Activated CD8-positive, alpha-beta T cell treated with anti-CD3 and anti-CD28 coated beads for 36 hours (primary cell): ENCODE data around the gene PRRG4. TPM values are rescaled to one million over a fixed set of nuclear protein-coding genes. Genes with fewer than 3 reads are reported as not detected.

ENCODE experiments used
- ATAC-seq: fragments of 200-7000 bp; cut with Tn5 transposase; one replicate; pipeline ENCODE4 v1.10.0; 2021; ENCODE audit warnings: mild to moderate bottlenecking, moderate library complexity
- CTCF ChIA-PET: fragments of 350-600 bp; sonication (Branson Sonifier 250); formaldehyde crosslinking; loops from one replicate; lab custom pipeline; 2021; ENCODE audit warnings: antibody characterized with exemption; lab: Charles Lee
- POLR2A ChIA-PET: fragments of 350-600 bp; sonication (Branson Sonifier 250); formaldehyde crosslinking; loops from one replicate; lab custom pipeline; 2021; ENCODE audit warnings: antibody characterized with exemption; lab: Charles Lee
- DNase-seq: peaks from one replicate; pipeline ENCODE4 v3.0.0-alpha.2; 2020
- H3K27ac Mint-ChIP-seq: one replicate; pipeline ENCODE4 v1.8.0; 2021; ENCODE audit warnings: mild to moderate bottlenecking, mixed read lengths
- H3K27me3 Mint-ChIP-seq: one replicate; pipeline ENCODE4 v1.8.0; 2021; ENCODE audit warnings: mixed read lengths
- H3K36me3 Mint-ChIP-seq: one replicate; pipeline ENCODE4 v1.8.0; 2021; ENCODE audit warnings: low read depth, mixed read lengths
- H3K4me1 Mint-ChIP-seq: one replicate; pipeline ENCODE4 v1.8.0; 2021; ENCODE audit warnings: low read depth, mixed read lengths
- H3K4me3 Mint-ChIP-seq: one replicate; pipeline ENCODE4 v1.8.0; 2021; ENCODE audit warnings: mild to moderate bottlenecking, moderate library complexity, mixed read lengths
- H3K9me3 Mint-ChIP-seq: one replicate; pipeline ENCODE4 v1.8.0; 2021; ENCODE audit warnings: mixed read lengths
- intact Hi-C: fragments of 100-400 bp; cut with micrococcal nuclease; formaldehyde crosslinking; loops from one replicate; pipeline ENCODE4 v1.10.0; 2022
- total RNA-seq, 2 experiments: library from RNA; stranded (reverse); gene quantifications; one replicate each; pipeline ENCODE4 v1.2.3, GENCODE V29; 2021
- TF ChIP-seq, protein P1 (sequence below): fragments of 200-600 bp; IDR thresholded peaks from one replicate; pipeline ENCODE4 v1.8.0; 2022; ENCODE audit warnings: antibody characterized with exemption, mild to moderate bottlenecking

PRRG4 gene
- total RNA-seq, 2 experiments from 2014 or later = 0.27 to 0.34 TPM

DNA sequence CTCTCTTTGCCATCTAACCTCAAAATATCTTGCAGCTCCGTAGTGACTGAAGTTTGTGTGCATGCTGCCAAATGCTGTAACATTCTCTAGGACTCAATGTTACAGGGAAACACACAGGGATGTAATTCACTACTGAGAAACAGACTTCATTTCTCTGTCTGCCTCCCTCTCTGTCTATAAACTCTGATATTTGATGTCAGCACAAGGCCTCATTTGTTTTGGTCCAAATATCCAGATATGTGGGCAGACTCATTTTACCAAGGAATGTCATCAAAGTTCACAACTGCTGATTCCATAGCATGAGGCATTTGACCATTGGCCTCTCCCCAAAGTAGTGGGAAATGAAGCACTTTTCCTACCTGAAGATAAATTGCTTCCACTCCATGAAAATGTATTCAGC is 2.5 kb upstream of the PRRG4 start:
- peaks cover 6% of the 10 kb centered on the region for H3K4me1 Mint-ChIP-seq
- H3K36me3 Mint-ChIP-seq = no peaks in the 10 kb centered on the region
- intact Hi-C loops = no loop called here
- TF ChIP-seq, protein P1, sequence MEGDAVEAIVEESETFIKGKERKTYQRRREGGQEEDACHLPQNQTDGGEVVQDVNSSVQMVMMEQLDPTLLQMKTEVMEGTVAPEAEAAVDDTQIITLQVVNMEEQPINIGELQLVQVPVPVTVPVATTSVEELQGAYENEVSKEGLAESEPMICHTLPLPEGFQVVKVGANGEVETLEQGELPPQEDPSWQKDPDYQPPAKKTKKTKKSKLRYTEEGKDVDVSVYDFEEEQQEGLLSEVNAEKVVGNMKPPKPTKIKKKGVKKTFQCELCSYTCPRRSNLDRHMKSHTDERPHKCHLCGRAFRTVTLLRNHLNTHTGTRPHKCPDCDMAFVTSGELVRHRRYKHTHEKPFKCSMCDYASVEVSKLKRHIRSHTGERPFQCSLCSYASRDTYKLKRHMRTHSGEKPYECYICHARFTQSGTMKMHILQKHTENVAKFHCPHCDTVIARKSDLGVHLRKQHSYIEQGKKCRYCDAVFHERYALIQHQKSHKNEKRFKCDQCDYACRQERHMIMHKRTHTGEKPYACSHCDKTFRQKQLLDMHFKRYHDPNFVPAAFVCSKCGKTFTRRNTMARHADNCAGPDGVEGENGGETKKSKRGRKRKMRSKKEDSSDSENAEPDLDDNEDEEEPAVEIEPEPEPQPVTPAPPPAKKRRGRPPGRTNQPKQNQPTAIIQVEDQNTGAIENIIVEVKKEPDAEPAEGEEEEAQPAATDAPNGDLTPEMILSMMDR = no peak
- CTCF ChIA-PET = no interaction called here
- no peak overlapping the region for H3K4me3 Mint-ChIP-seq
- POLR2A ChIA-PET = no interaction called here
- H3K9me3 Mint-ChIP-seq = no peaks in the 10 kb centered on the region
- H3K27ac Mint-ChIP-seq = no peak overlapping the region
- ATAC-seq = no peak
- peaks cover 25% of the 10 kb centered on the region for H3K27me3 Mint-ChIP-seq
- no peak for DNase-seq

DNA sequence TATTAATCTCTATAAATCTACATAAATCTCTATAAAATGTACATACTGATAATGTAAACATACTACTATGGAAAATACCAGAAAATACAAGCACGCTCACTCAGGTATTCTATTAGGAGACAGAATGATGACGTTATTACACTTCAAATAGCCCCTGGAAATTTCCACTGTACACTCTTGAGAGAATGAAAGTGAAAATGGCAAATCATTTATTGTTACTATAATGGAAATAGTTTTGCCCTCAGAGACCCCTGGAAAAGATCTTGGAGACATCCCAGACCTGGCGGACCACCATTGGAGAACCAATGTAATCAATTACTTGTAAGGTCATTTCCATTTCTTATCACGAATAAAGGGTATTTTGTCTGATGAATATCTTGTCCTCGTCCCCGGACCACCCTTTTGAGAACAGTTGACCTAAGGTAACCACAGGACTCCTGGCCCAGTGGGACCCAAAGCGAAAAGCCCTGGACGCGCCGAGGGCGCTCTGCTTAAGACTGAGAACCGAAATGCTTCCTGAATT is 509 bp upstream of the PRRG4 start:
- Mint-ChIP-seq H3K9me3 (no peaks in the 10 kb centered on the region), H3K4me1 (peaks cover 4% of the 10 kb centered on the region), H3K36me3 (no peaks in the 10 kb centered on the region), H3K27me3 (peaks cover 25% of the 10 kb centered on the region), H3K4me3 (peak overlapping the region; percentile 86), H3K27ac (peak overlapping the region; percentile 85)
- intact Hi-C loops = no loop called here
- CTCF ChIA-PET = interaction anchor here (1.5 kb wide), 1 partner anchor 20 kb away, joined by 6 read pairs; no protein-coding TSS in a partner anchor
- ATAC-seq (peak; percentile 56), DNase-seq (no peak)
- TF ChIP-seq, protein P1 = no peak
- POLR2A ChIA-PET = interaction anchor here (0.7 kb wide), 1 partner anchor 945 kb away, joined by 4 read pairs; the partner anchor contains the start of gene FBXO3

DNA sequence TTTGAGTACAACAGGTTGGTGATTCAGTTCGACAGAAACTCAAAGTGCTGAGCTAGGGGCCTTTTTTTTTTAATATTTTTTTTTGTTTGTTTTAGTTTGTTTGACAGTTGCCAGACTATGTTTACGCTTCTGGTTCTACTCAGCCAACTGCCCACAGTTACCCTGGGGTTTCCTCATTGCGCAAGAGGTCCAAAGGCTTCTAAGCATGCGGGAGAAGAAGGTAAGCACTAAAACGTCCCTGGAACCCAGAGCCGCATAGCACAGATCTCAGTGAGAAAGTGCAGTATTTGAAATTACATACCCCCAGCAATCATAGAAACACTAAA is 649 bp downstream of the PRRG4 start:
- H3K4me1 Mint-ChIP-seq = peaks cover 4% of the 10 kb centered on the region
- DNase-seq = no peak
- POLR2A ChIA-PET = interaction anchor here (0.5 kb wide), 1 partner anchor 56 kb away, joined by 3 read pairs; no protein-coding TSS in a partner anchor
- peaks cover 25% of the 10 kb centered on the region for H3K27me3 Mint-ChIP-seq
- ATAC-seq = no peak
- peak overlapping the region; percentile 86 for H3K4me3 Mint-ChIP-seq
- intact Hi-C loops = loop anchor here (10.0 kb wide), 1 partner anchor 234 kb away; no protein-coding TSS in a partner anchor
- no peaks in the 10 kb centered on the region for H3K9me3 Mint-ChIP-seq
- TF ChIP-seq, protein P1 = no peak
- CTCF ChIA-PET = no interaction called here
- H3K27ac Mint-ChIP-seq = no peak overlapping the region
- no peaks in the 10 kb centered on the region for H3K36me3 Mint-ChIP-seq

DNA sequence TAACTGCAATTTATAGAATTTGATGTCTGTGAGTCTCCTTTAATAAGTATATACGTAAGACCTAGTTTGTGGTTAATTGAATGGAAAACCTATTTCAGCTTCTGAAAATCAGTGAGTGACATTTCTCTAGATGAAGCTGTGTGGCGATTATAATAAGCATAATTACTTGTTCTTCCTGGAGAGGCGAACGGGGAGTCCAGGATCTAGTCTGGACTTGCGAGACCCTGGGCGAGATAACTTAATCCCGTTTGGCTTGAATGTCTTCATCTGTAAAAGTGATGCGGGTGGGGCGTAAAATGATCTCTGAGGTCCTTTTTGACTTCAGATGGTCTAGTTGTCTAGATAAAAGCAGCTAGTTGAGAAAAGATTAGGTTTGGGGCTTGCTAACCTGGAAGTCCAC is 1.1 kb downstream of the PRRG4 start:
- Mint-ChIP-seq H3K9me3 (no peaks in the 10 kb centered on the region), H3K4me3 (peak overlapping the region; percentile 86)
- no peak for ATAC-seq

DNA sequence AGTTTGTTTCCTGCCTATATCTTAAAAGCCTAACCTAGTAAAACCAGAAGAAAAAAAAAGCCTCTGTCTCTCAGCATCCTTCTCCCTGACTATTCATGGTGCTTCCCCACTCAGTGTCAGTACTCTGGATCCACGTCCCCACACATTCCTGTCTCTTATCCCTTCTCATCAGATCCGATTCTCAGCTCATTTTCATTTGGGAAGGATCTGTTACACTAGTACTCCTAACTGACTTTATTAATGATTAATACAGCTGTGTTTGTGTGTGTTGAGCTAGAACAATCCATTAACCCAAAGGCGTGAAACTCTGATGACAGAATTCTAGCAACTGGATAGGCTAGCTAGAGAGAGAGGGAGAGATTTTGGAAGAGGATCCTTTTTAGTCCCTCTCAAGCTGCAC is 1.5 kb downstream of the PRRG4 start:
- H3K4me3 Mint-ChIP-seq = peak overlapping the region; percentile 86
- ATAC-seq (no peak), DNase-seq (no peak)
- peaks cover 25% of the 10 kb centered on the region for H3K27me3 Mint-ChIP-seq
- no peak overlapping the region for H3K27ac Mint-ChIP-seq
- H3K9me3 Mint-ChIP-seq = no peaks in the 10 kb centered on the region
- peaks cover 4% of the 10 kb centered on the region for H3K4me1 Mint-ChIP-seq
- H3K36me3 Mint-ChIP-seq = no peaks in the 10 kb centered on the region
- CTCF ChIA-PET = interaction anchor here (1.0 kb wide), 1 partner anchor 22 kb away, joined by 3 read pairs; no protein-coding TSS in a partner anchor
- TF ChIP-seq, protein P1 = no peak
- intact Hi-C loops = loop anchor here (10.0 kb wide), 1 partner anchor 234 kb away; no protein-coding TSS in a partner anchor
- POLR2A ChIA-PET = no interaction called here

More for the DNA sequence above, 1.1 kb downstream of the PRRG4 start:
- CTCF ChIA-PET = interaction anchor here (1.0 kb wide), 1 partner anchor 22 kb away, joined by 3 read pairs; no protein-coding TSS in a partner anchor
- intact Hi-C loops = loop anchor here (10.0 kb wide), 1 partner anchor 234 kb away; no protein-coding TSS in a partner anchor
- H3K27me3 Mint-ChIP-seq = peaks cover 25% of the 10 kb centered on the region
- H3K4me1 Mint-ChIP-seq = peaks cover 4% of the 10 kb centered on the region
- no peak for DNase-seq
- no peak overlapping the region for H3K27ac Mint-ChIP-seq
- POLR2A ChIA-PET = interaction anchor here (0.5 kb wide), 1 partner anchor 56 kb away, joined by 3 read pairs; no protein-coding TSS in a partner anchor
- TF ChIP-seq, protein P1 = no peak
- no peaks in the 10 kb centered on the region for H3K36me3 Mint-ChIP-seq
